8988T (cell line): ENCODE data around the gene ATP13A5.

Source experiments
- DNase-seq: peaks from one replicate; pipeline ENCODE4 v3.0.0; 2011

ATP13A5 gene

GRCh38 chr3:193269343-193270028 lies 109.1 kb downstream of the ATP13A5 start:
- DNase-seq: no peak

- no peak for DNase-seq
These were observed 115.8 kb downstream of the ATP13A5 start for GRCh38 chr3:193262707-193263106.

GRCh38 chr3:193261970-193262369 lies 116.6 kb downstream of the ATP13A5 start:
- no peak for DNase-seq

GRCh38 chr3:193253986-193254660 lies 124.4 kb downstream of the ATP13A5 start:
- DNase-seq: no peak

- no peak for DNase-seq
These were observed 128.1 kb downstream of the ATP13A5 start for GRCh38 chr3:193250492-193250891.

GRCh38 chr3:193248848-193249468 lies 129.6 kb downstream of the ATP13A5 start:
- DNase-seq: no peak

GRCh38 chr3:193243571-193243970 lies 135.0 kb downstream of the ATP13A5 start:
- no peak for DNase-seq

- DNase-seq: no peak
These were observed 136.8 kb downstream of the ATP13A5 start for GRCh38 chr3:193241716-193242115.

GRCh38 chr3:193240850-193241706 lies 137.5 kb downstream of the ATP13A5 start, which contains the start of gene PLAAT1:
Gene PLAAT1, plus strand, starts transcription at chr3:193241222. Its CDS starts 14,429 bp downstream, at chr3:193255651.
- peak; percentile 93 for DNase-seq

- no peak for DNase-seq
These were observed 138.1 kb downstream of the ATP13A5 start for GRCh38 chr3:193240436-193240849.

- no peak for DNase-seq
These were observed 141.5 kb downstream of the ATP13A5 start for GRCh38 chr3:193237030-193237429.

GRCh38 chr3:193236599-193236998 lies 142.0 kb downstream of the ATP13A5 start:
- DNase-seq: no peak

GRCh38 chr3:193231201-193231600 lies 147.4 kb downstream of the ATP13A5 start:
- DNase-seq: no peak

- DNase-seq: no peak
These were observed 147.9 kb downstream of the ATP13A5 start for GRCh38 chr3:193230610-193231009.

- no peak for DNase-seq
These were observed 148.6 kb downstream of the ATP13A5 start for GRCh38 chr3:193229851-193230420.

GRCh38 chr3:193228206-193228605 lies 150.3 kb downstream of the ATP13A5 start:
- no peak for DNase-seq

GRCh38 chr3:193225302-193226125 lies 153.0 kb downstream of the ATP13A5 start:
- no peak for DNase-seq
